Left lobe of liver (tissue), 2 donors: ENCODE measurements around the gene RPH3AL. TPM values are rescaled to one million over a fixed set of nuclear protein-coding genes. Genes with fewer than 3 reads are reported as not detected.
A peak's percentile ranks its signal among the peaks of the same experiment; 100 is the strongest.
"Not testable (repeated sequence)": the region's sequence is repeated elsewhere in the genome, so short reads cannot be mapped to it uniquely, and the experiment has no call there.

Source experiments
- ATAC-seq: fragments of 200-7000 bp; cut with Tn5 transposase; one replicate; pipeline ENCODE4 v1.9.1; 2020; ENCODE audit warnings: mild to moderate bottlenecking, moderate library complexity
- DNase-seq: peaks from one replicate; pipeline ENCODE4 v3.0.0-alpha.2; 2020; ENCODE audit warnings: low spot score
- total RNA-seq: library from RNA; stranded (reverse); gene quantifications from one replicate; pipeline ENCODE4 v1.2.1, GENCODE V29; 2021
- donor health status: DM: no; HTN: no; CAD: no; lungs with moderate emphysema.
- donor health status: DM: no; HTN: yes; CAD: no.

The RPH3AL gene
- total RNA-seq, 1 donor from 2014 or later = 87.4 TPM

GRCh38 chr17:379531-380465 lies 27.2 kb upstream of the RPH3AL start:
- DNase-seq (no peak), ATAC-seq (no peak)

- ATAC-seq (no peak), DNase-seq (no peak)
Measured at GRCh38 chr17:378068-378467, 25.5 kb upstream of the RPH3AL start.

GRCh38 chr17:376936-377863 lies 24.6 kb upstream of the RPH3AL start:
- ATAC-seq (peak; percentile 29), DNase-seq (no peak)

- ATAC-seq = peak; percentile 27
- no peak for DNase-seq
Measured at GRCh38 chr17:373613-374230, 21.1 kb upstream of the RPH3AL start.

GRCh38 chr17:372157-373152 lies 19.8 kb upstream of the RPH3AL start:
- no peak for ATAC-seq
- no peak for DNase-seq

GRCh38 chr17:371583-371982 lies 19.0 kb upstream of the RPH3AL start:
- no peak for DNase-seq
- no peak for ATAC-seq

- DNase-seq, ATAC-seq: not testable (repeated sequence)
Measured at GRCh38 chr17:367656-368055, 15.0 kb upstream of the RPH3AL start.

- ATAC-seq, DNase-seq: not testable (repeated sequence)
Measured at GRCh38 chr17:366657-367615, 14.3 kb upstream of the RPH3AL start.

GRCh38 chr17:364766-365165 lies 12.2 kb upstream of the RPH3AL start:
- ATAC-seq (peak; percentile 39), DNase-seq (no peak)

- DNase-seq (no peak), ATAC-seq (peak; percentile 44)
Measured at GRCh38 chr17:364308-364707, 11.7 kb upstream of the RPH3AL start.

GRCh38 chr17:362721-363120 lies 10.1 kb upstream of the RPH3AL start:
- ATAC-seq (no peak), DNase-seq (no peak)

GRCh38 chr17:360092-360750 lies 7.6 kb upstream of the RPH3AL start:
- peak; percentile 35 for ATAC-seq
- no peak for DNase-seq

GRCh38 chr17:358491-359151 lies 6.0 kb upstream of the RPH3AL start:
- no peak for DNase-seq
- no peak for ATAC-seq

GRCh38 chr17:357644-358043 lies 5.0 kb upstream of the RPH3AL start:
- ATAC-seq = no peak
- DNase-seq = no peak

- DNase-seq (no peak), ATAC-seq (no peak)
Measured at GRCh38 chr17:356671-357434, 4.2 kb upstream of the RPH3AL start.

- DNase-seq (no peak), ATAC-seq (no peak)
Measured at GRCh38 chr17:354651-355556, 2.3 kb upstream of the RPH3AL start.
